GM12891 (cell line): ENCODE measurements around the gene DHRS11.

Experiments used
- POLR2A ChIP-seq: IDR thresholded peaks from 2 replicates; pipeline ENCODE4 v1.6.1; 2011; ENCODE audit warnings: low read depth, low read length, control low read depth
- POLR2AphosphoS5 ChIP-seq: IDR thresholded peaks from 2 replicates; pipeline ENCODE4 v1.6.1; 2011; ENCODE audit warnings: low read depth, low read length, control low read depth
- POU2F2 ChIP-seq: IDR thresholded peaks from 2 replicates; pipeline ENCODE4 v1.6.1; 2011; ENCODE audit warnings: low read depth, mild to moderate bottlenecking, control low read depth, low read length, moderate library complexity
- TAF1 ChIP-seq: IDR thresholded peaks from 2 replicates; pipeline ENCODE4 v1.6.1; 2011; ENCODE audit warnings: low read depth, low read length, control low read depth

DNA sequence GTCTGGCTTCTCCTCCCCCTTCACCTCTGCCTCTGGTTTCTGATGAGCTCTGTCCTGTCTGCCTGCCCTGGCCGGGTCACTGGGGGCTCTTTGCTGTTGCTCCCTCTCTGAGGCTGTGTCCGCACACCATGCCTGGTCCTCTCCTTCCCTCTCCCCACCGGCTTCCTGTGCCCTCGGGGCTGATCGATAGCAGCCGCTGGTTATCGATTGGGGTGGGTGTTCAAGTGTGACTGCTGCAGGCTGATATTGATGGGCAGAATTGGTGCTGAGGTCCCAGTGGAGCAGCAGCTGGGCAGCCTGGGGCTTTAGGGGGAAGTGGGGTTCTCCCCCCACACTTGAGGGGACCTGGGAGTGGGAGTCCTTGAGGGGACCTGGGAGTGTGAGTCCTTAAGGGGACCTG, 26.1 kb downstream of the DHRS11 start:
- TF ChIP-seq TAF1 (no peak), POLR2A (no peak), POLR2AphosphoS5 (no peak), POU2F2 (no peak)
